Lung microvascular endothelial cell (primary cell): Measurements from ENCODE around the gene GGT7. TPM values are rescaled to one million over a fixed set of nuclear protein-coding genes. Genes with fewer than 3 reads are reported as not detected.

Experiments
- total RNA-seq: library from RNA; depleted of rRNA; stranded (reverse); fragments of >200 nt; gene quantifications from 2 replicates; pipeline ENCODE4 v1.2.1, GENCODE V29; 2014

Gene GGT7
- total RNA-seq, 1 donor from 2014 or later: 3.4 TPM

Other genes with a start within 250 kb of the GGT7 start
- gene PIGU, start 195.8 kb downstream of the GGT7 start, total RNA-seq: 3.9 and 5.0 TPM in 2 replicates
- gene TP53INP2, start 168.5 kb downstream of the GGT7 start, total RNA-seq: 3.5 and 3.6 TPM in 2 replicates
- 3.5 and 6.5 TPM in 2 replicates for gene NCOA6, start 47.2 kb downstream of the GGT7 start, total RNA-seq
- 42.9 and 46.2 TPM in 2 replicates for gene ACSS2, start 3.8 kb upstream of the GGT7 start, total RNA-seq
- 54.3 and 61.1 TPM in 2 replicates for gene GSS, start 83.0 kb upstream of the GGT7 start, total RNA-seq
- under 0.01 TPM in 2 replicates for gene MYH7B, start 83.0 kb upstream of the GGT7 start, total RNA-seq
- gene TRPC4AP, start 220.0 kb upstream of the GGT7 start, total RNA-seq: 64.1 and 70.2 TPM in 2 replicates